ENCODE data around the gene MYO18A. TPM values are rescaled to one million over a fixed set of nuclear protein-coding genes. Genes with fewer than 3 reads are reported as not detected.
A peak's percentile ranks its signal among the peaks of the same experiment; 100 is the strongest.
"Not testable (repeated sequence)": the region's sequence is repeated elsewhere in the genome, so short reads cannot be mapped to it uniquely, and the experiment has no call there.

The MYO18A gene
- 10 to 100 TPM; 33.4 to 54.3 (median 42.5) TPM for polyA plus RNA-seq (ENCODE audit: insufficient read length in 4 of 4)

GRCh38 chr17:29180034-29180787 is at the start of gene MYO18A:
Gene MYO18A (minus strand): TSS chr17:29180398. CDS start chr17:29166940, 13,458 bp downstream.
- peak in 1 of 4 donors; percentile 65 for DNase-seq (ENCODE audit: low read depth in 4 of 4, low spot score in 2 of 4)

- no peak for DNase-seq (ENCODE audit: low read depth in 4 of 4, low spot score in 2 of 4)
Measured at GRCh38 chr17:29225396-29225795, 45.2 kb upstream of the MYO18A start.

GRCh38 chr17:29221338-29221737 is 41.1 kb upstream of the MYO18A start:
- DNase-seq (ENCODE audit: low read depth in 4 of 4, low spot score in 2 of 4) = not testable (repeated sequence)

GRCh38 chr17:29219378-29220047 is 39.3 kb upstream of the MYO18A start:
- peak; percentile 56 to 79 (median 70) for DNase-seq (ENCODE audit: low read depth in 4 of 4, low spot score in 2 of 4)

- DNase-seq (ENCODE audit: low read depth in 4 of 4, low spot score in 2 of 4) = no peak
Measured at GRCh38 chr17:29216856-29217255, 36.7 kb upstream of the MYO18A start.

- DNase-seq (ENCODE audit: low read depth in 4 of 4, low spot score in 2 of 4) = no peak
Measured at GRCh38 chr17:29216181-29216580, 36.0 kb upstream of the MYO18A start.

- no peak for DNase-seq (ENCODE audit: low read depth in 4 of 4, low spot score in 2 of 4)
Measured at GRCh38 chr17:29215717-29216116, 35.5 kb upstream of the MYO18A start.

- no peak for DNase-seq (ENCODE audit: low read depth in 4 of 4, low spot score in 2 of 4)
Measured at GRCh38 chr17:29215174-29215573, 35.0 kb upstream of the MYO18A start.

- DNase-seq (ENCODE audit: low read depth in 4 of 4, low spot score in 2 of 4) = no peak
Measured at GRCh38 chr17:29214215-29215146, 34.3 kb upstream of the MYO18A start.

- no peak for DNase-seq (ENCODE audit: low read depth in 4 of 4, low spot score in 2 of 4)
Measured at GRCh38 chr17:29212681-29213121, 32.5 kb upstream of the MYO18A start.

GRCh38 chr17:29212094-29212631 is 32.0 kb upstream of the MYO18A start:
- DNase-seq (ENCODE audit: low read depth in 4 of 4, low spot score in 2 of 4) = no peak

- DNase-seq (ENCODE audit: low read depth in 4 of 4, low spot score in 2 of 4) = no peak
Measured at GRCh38 chr17:29210879-29211278, 30.7 kb upstream of the MYO18A start.

GRCh38 chr17:29209073-29209472 is 28.9 kb upstream of the MYO18A start:
- DNase-seq (ENCODE audit: low read depth in 4 of 4, low spot score in 2 of 4) = no peak

GRCh38 chr17:29207975-29208374 is 27.8 kb upstream of the MYO18A start:
- DNase-seq (ENCODE audit: low read depth in 4 of 4, low spot score in 2 of 4) = no peak

- no peak for DNase-seq (ENCODE audit: low read depth in 4 of 4, low spot score in 2 of 4)
Measured at GRCh38 chr17:29205047-29205446, 24.8 kb upstream of the MYO18A start.

GRCh38 chr17:29204068-29204804 is 24.0 kb upstream of the MYO18A start:
- not testable (repeated sequence) for DNase-seq (ENCODE audit: low read depth in 4 of 4, low spot score in 2 of 4)

GRCh38 chr17:29197516-29198272 is 17.5 kb upstream of the MYO18A start:
- no peak for DNase-seq (ENCODE audit: low read depth in 4 of 4, low spot score in 2 of 4)

GRCh38 chr17:29196769-29197515 is 16.7 kb upstream of the MYO18A start:
- no peak for DNase-seq (ENCODE audit: low read depth in 4 of 4, low spot score in 2 of 4)
